ENCODE results near the gene CTNNA1. TPM values are rescaled to one million over a fixed set of nuclear protein-coding genes. Genes with fewer than 3 reads are reported as not detected.
"Not testable (repeated sequence)": the region's sequence is repeated elsewhere in the genome, so short reads cannot be mapped to it uniquely, and the experiment has no call there.

CTNNA1 gene
- total and polyA plus RNA-seq, 12 donors: 111 to 521 (median 347) TPM

DNA sequence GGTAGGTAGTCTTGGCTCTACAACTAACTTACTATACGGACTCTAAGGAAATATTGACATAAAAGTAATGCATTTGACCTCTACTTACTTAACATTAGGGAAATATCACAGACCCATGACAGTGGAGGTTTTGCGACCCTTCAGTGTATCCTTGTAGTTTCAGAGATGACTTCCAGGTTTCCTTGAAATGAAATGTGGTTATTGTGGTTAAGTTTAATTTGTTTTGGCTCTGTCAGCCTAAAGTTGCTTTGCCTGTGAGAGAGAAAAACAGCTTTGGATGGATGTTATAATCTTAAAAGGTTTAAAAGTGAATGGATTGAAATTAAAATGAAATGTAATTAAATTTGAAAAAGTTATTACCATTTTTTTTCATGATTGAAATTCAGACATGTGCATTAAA is 79.0 kb downstream of the CTNNA1 start:
- Histone ChIP-seq H3K36me3 (replicated peaks in 1 of 2) (peaks cover 0 to 18% of the 10 kb centered on the region in 2 donors), H3K9me3 (replicated peaks in 1 of 3) (no peaks in the 10 kb centered on the region), H3K27me3 (no peaks in the 10 kb centered on the region), H3K27ac (no peak overlapping the region), H3K4me3 (no peak overlapping the region), H3K4me1 (replicated peaks in 1 of 2) (peaks cover 0 to 6% of the 10 kb centered on the region in 2 donors)
- DNase-seq: no peak
- intact Hi-C loops (cut with DNase I): no loop called here
- TF ChIP-seq POLR2A (IDR thresholded peaks at IDR 0.05) (no peak), CTCF (IDR thresholded peaks at IDR 0.05) (no peak)
- WGBS, 4 donors: 62 to 74% (median 63%) methylated on average over 2 of the region's 2 CpGs

DNA sequence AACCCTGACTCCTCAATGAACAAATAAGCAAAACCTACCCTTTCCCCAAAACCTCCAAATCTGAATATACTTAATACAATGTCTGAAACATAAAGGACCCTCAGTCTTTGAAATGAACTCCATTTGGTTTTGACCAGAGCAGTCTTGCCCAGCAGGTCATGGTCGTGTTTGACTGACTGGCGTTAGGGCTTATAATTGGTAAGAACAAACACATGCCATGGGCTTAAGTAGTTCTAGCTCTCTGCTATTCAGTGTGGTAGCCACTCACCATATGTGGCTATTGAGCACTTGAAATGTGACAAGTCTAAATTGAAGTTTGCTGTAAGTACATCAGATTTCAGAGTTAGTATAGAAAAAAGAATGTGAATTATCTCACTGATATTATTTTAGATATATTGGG is 79.9 kb downstream of the CTNNA1 start:
- Histone ChIP-seq H3K4me1 (replicated peaks in 1 of 2) (peaks cover 0 to 6% of the 10 kb centered on the region in 2 donors), H3K36me3 (replicated peaks in 1 of 2) (peaks cover 0 to 9% of the 10 kb centered on the region in 2 donors), H3K27me3 (no peaks in the 10 kb centered on the region), H3K27ac (peak overlapping the region in 1 of 5 donors; percentile 1), H3K9me3 (replicated peaks in 1 of 3) (no peaks in the 10 kb centered on the region), H3K4me3 (no peak overlapping the region)
- DNase-seq: no peak
- TF ChIP-seq POLR2A (IDR thresholded peaks at IDR 0.05) (no peak), CTCF (IDR thresholded peaks at IDR 0.05) (no peak)
- intact Hi-C loops (cut with DNase I): no loop called here
- 79 to 88% (median 86%) methylated on average over 2 of the region's 2 CpGs for WGBS, 4 donors

GRCh38 chr5:138833726-138834480 is 80.7 kb downstream of the CTNNA1 start:
- H3K36me3 ChIP-seq (replicated peaks in 1 of 2): peaks cover 0 to under 1% of the 10 kb centered on the region in 2 donors
- DNase-seq: no peak
- no peaks in the 10 kb centered on the region for H3K27me3 ChIP-seq
- 42 to 53% (median 51%) methylated on average over 3 of the region's 3 CpGs for WGBS, 4 donors
- no peak overlapping the region for H3K4me3 ChIP-seq
- H3K27ac ChIP-seq: no peak overlapping the region
- H3K9me3 ChIP-seq (replicated peaks in 1 of 3): no peaks in the 10 kb centered on the region
- H3K4me1 ChIP-seq (replicated peaks in 1 of 2): peaks cover 0 to 6% of the 10 kb centered on the region in 2 donors
- TF ChIP-seq POLR2A (IDR thresholded peaks at IDR 0.05): no peak
- TF ChIP-seq CTCF (IDR thresholded peaks at IDR 0.05): no peak
- intact Hi-C loops (cut with DNase I): no loop called here

DNA sequence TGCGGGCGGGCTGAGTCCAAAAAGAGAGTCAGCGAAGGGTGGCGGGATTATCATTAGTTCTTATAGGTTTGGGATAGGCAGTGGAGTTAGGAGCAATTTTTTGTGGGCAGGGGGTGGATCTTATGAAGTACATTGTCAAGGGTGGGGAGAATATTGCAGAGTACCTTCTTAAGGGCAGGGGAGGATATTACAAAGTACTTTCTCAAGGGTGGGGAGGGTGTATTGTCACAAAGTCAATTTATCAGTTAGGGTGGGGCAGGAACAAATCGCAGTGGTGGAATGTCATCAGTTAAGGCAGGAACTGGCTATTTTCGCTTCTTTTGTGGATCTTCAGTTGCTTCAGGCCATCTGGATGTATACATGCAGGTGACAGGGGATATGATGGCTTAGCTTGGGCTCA is 81.6 kb downstream of the CTNNA1 start:
- DNase-seq; H3K4me1 ChIP-seq (replicated peaks in 1 of 2); H3K36me3 ChIP-seq (replicated peaks in 1 of 2); H3K9me3 ChIP-seq (replicated peaks in 1 of 3); H3K27me3 ChIP-seq; H3K27ac ChIP-seq; intact Hi-C loops (cut with DNase I); H3K4me3 ChIP-seq: not testable (repeated sequence)
- WGBS, 4 donors: 91 to 96% (median 94%) methylated on average over 6 of the region's 6 CpGs

- Histone ChIP-seq H3K4me3 (no peak overlapping the region), H3K36me3 (replicated peaks in 1 of 2) (no peaks in the 10 kb centered on the region), H3K27ac (no peak overlapping the region), H3K4me1 (replicated peaks in 1 of 2) (peaks cover 6 to 17% of the 10 kb centered on the region in 2 donors), H3K9me3 (replicated peaks in 1 of 3) (no peaks in the 10 kb centered on the region), H3K27me3 (no peaks in the 10 kb centered on the region)
- TF ChIP-seq CTCF (IDR thresholded peaks at IDR 0.05) (no peak), POLR2A (IDR thresholded peaks at IDR 0.05) (no peak)
- no peak for DNase-seq
- 58 to 74% (median 69%) methylated on average over 4 of the region's 4 CpGs for WGBS, 4 donors
- intact Hi-C loops (cut with DNase I): no loop called here
Measured at GRCh38 chr5:138837160-138837559, 83.9 kb downstream of the CTNNA1 start.

Data from adrenal gland (tissue), 12 donors.